ENCODE measurements around the gene EML3. TPM values are rescaled to one million over a fixed set of nuclear protein-coding genes. Genes with fewer than 3 reads are reported as not detected.
A peak's percentile ranks its signal among the peaks of the same experiment; 100 is the strongest.

The EML3 gene
- total RNA-seq, 2 donors from 2014 or later = 37.5 to 58.7 TPM

DNA sequence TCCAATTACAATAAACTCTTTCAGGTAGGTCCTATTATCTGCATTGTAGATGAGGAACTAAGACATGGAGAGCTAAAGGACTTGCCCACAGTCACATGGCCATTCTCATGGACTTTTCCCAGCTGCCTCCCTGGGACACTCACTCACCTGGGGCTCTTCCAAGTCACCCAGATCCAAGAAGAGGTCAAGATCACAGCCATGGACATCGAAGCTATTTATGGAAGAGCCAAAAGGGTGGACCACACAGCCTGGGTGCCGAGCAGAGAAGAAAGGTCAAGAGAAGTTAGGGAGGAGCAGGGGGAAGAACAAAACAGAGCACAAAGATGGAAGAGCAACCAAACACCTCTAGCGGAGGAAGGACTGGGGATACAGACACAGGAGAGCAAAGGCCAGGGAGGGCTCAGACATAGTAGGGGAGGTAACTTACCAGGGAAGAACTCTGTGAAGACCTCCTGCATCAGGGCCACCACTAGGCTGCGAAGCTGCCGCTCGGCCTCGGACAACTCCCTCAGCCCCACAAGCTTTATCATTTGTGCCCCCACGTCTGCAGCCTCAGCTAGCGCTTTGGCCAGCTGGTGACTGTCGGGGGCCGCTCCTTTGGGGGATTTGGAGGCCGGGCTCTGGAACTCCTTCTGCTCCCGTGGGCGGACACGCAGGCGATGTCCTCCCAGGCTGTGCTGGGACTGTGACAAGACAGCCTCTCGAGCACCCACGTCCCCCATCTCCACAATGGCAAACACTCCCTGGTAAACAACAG lies 31.4 kb downstream of the EML3 start:
- H3K27ac ChIP-seq = no peak overlapping the region
- no peaks in the 10 kb centered on the region for H3K9me3 ChIP-seq
- H3K9ac ChIP-seq (ENCODE audit: low read depth in 2 of 2, low read length in 2 of 2) = no peak overlapping the region
- no peak for TF ChIP-seq CTCF (IDR thresholded peaks at IDR 0.05)
- H3K36me3 ChIP-seq = no peaks in the 10 kb centered on the region
- DNase-seq = no peak
- intact Hi-C loops (cut with DNase I) = no loop called here
- no peaks in the 10 kb centered on the region for H3K27me3 ChIP-seq
- H3K4me1 ChIP-seq = peaks cover 6% of the 10 kb centered on the region
- no peak overlapping the region for H3K4me3 ChIP-seq

- Histone ChIP-seq H3K36me3 (no peaks in the 10 kb centered on the region), H3K4me1 (peaks cover 18% of the 10 kb centered on the region), H3K4me3 (no peak overlapping the region), H3K9ac (ENCODE audit: low read depth in 2 of 2, low read length in 2 of 2) (no peak overlapping the region), H3K27ac (no peak overlapping the region), H3K27me3 (no peaks in the 10 kb centered on the region), H3K9me3 (no peaks in the 10 kb centered on the region)
- intact Hi-C loops (cut with DNase I) = no loop called here
- no peak for TF ChIP-seq CTCF (IDR thresholded peaks at IDR 0.05)
- DNase-seq = no peak
These were observed 33.3 kb downstream of the EML3 start for GRCh38 chr11:62579252-62579651.

- intact Hi-C loops (cut with DNase I) = no loop called here
- no peaks in the 10 kb centered on the region for H3K36me3 ChIP-seq
- no peaks in the 10 kb centered on the region for H3K27me3 ChIP-seq
- DNase-seq = no peak
- H3K9ac ChIP-seq (ENCODE audit: low read depth in 2 of 2, low read length in 2 of 2) = no peak overlapping the region
- no peaks in the 10 kb centered on the region for H3K9me3 ChIP-seq
- no peak for TF ChIP-seq CTCF (IDR thresholded peaks at IDR 0.05)
- peaks cover 18% of the 10 kb centered on the region for H3K4me1 ChIP-seq
- no peak overlapping the region for H3K4me3 ChIP-seq
- H3K27ac ChIP-seq = no peak overlapping the region
These were observed 34.0 kb downstream of the EML3 start for GRCh38 chr11:62578541-62578940.

GRCh38 chr11:62577046-62577714 lies 35.4 kb downstream of the EML3 start:
- no peak for DNase-seq
- peak overlapping the region; percentile 48 for H3K27ac ChIP-seq
- no peak overlapping the region for H3K4me3 ChIP-seq
- peak overlapping the region in 1 of 2 donors; percentile 98 for H3K9ac ChIP-seq (ENCODE audit: low read depth in 2 of 2, low read length in 2 of 2)
- H3K36me3 ChIP-seq = no peaks in the 10 kb centered on the region
- H3K9me3 ChIP-seq = no peaks in the 10 kb centered on the region
- H3K27me3 ChIP-seq = no peaks in the 10 kb centered on the region
- intact Hi-C loops (cut with DNase I) = no loop called here
- no peak for TF ChIP-seq CTCF (IDR thresholded peaks at IDR 0.05)
- H3K4me1 ChIP-seq = peaks cover 18% of the 10 kb centered on the region

DNA sequence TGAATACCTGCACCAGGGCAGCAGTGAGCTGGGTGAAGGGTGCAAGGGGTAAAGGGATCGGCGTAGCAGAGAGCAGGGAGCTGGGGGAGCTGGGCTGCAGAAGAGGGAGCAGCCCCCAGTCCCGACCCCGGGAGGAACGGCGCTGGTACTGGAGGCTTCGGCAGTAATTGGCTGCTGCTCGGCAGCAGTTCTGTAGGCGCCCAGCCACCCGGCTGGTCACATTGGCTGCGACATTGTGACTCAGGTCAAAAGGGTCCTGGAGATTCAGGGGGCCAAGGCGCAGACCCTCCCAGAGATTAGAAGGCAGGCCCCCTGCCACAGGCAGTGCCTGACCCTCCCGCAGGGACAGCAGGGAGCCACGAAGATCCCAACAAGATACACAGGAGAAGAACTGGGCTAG lies 36.7 kb downstream of the EML3 start:
- no peak for TF ChIP-seq CTCF (IDR thresholded peaks at IDR 0.05)
- H3K36me3 ChIP-seq = no peaks in the 10 kb centered on the region
- no peaks in the 10 kb centered on the region for H3K27me3 ChIP-seq
- intact Hi-C loops (cut with DNase I) = no loop called here
- peak overlapping the region; percentile 89 for H3K27ac ChIP-seq
- H3K9ac ChIP-seq (ENCODE audit: low read depth in 2 of 2, low read length in 2 of 2) = peak overlapping the region in 1 of 2 donors; percentile 98
- H3K9me3 ChIP-seq = no peaks in the 10 kb centered on the region
- H3K4me3 ChIP-seq = no peak overlapping the region
- DNase-seq = no peak
- peaks cover 18% of the 10 kb centered on the region for H3K4me1 ChIP-seq
